ENCODE measurements around the gene PSAPL1.

Gene PSAPL1

GRCh38 chr4:7432531-7433375 lies 2.0 kb downstream of the PSAPL1 start:
- no peak overlapping the region for H3K4me3 ChIP-seq (ENCODE audit: low read depth, low read length)
- DNase-seq (ENCODE audit: low read depth) = no peak
- no peak for TF ChIP-seq CTCF (conservative IDR thresholded peaks at IDR 0.05; ENCODE audit: low read depth, low read length)

- no peak for TF ChIP-seq CTCF (conservative IDR thresholded peaks at IDR 0.05; ENCODE audit: low read depth, low read length)
- H3K4me3 ChIP-seq (ENCODE audit: low read depth, low read length) = no peak overlapping the region
- DNase-seq (ENCODE audit: low read depth) = no peak
These were observed 2.8 kb downstream of the PSAPL1 start for GRCh38 chr4:7431696-7432530.

- no peak for TF ChIP-seq CTCF (conservative IDR thresholded peaks at IDR 0.05; ENCODE audit: low read depth, low read length)
- no peak for DNase-seq (ENCODE audit: low read depth)
- H3K4me3 ChIP-seq (ENCODE audit: low read depth, low read length) = no peak overlapping the region
These were observed 3.6 kb downstream of the PSAPL1 start for GRCh38 chr4:7430965-7431695.

GRCh38 chr4:7430368-7430964 lies 4.3 kb downstream of the PSAPL1 start:
- no peak for DNase-seq (ENCODE audit: low read depth)
- H3K4me3 ChIP-seq (ENCODE audit: low read depth, low read length) = no peak overlapping the region
- TF ChIP-seq CTCF (conservative IDR thresholded peaks at IDR 0.05; ENCODE audit: low read depth, low read length) = no peak

- TF ChIP-seq CTCF (conservative IDR thresholded peaks at IDR 0.05; ENCODE audit: low read depth, low read length) = no peak
- H3K4me3 ChIP-seq (ENCODE audit: low read depth, low read length) = no peak overlapping the region
- no peak for DNase-seq (ENCODE audit: low read depth)
These were observed 5.1 kb downstream of the PSAPL1 start for GRCh38 chr4:7429601-7430078.

- no peak for DNase-seq (ENCODE audit: low read depth)
- no peak overlapping the region for H3K4me3 ChIP-seq (ENCODE audit: low read depth, low read length)
- TF ChIP-seq CTCF (conservative IDR thresholded peaks at IDR 0.05; ENCODE audit: low read depth, low read length) = no peak
These were observed 5.7 kb downstream of the PSAPL1 start for GRCh38 chr4:7429069-7429416.

All from choroid plexus epithelial cell (primary cell).